OCI-LY3 (cell line): ENCODE measurements around the gene ADIRF.
"Not testable (repeated sequence)": the region's sequence is repeated elsewhere in the genome, so short reads cannot be mapped to it uniquely, and the experiment has no call there.

ENCODE experiments used
- H2AFZ ChIP-seq: fragments of 200-600, 300-600 bp; shearing (Covaris generic); 2 replicates; pipeline ENCODE4 v1.6.0; 2014; ENCODE audit warnings: antibody characterized with exemption, low read depth, low read length
- H3K27ac ChIP-seq: fragments of 200-600, 300-600 bp; sonication (generic); 2 replicates; pipeline ENCODE4 v1.5.1; 2014; ENCODE audit warnings: mild to moderate bottlenecking, low read length, moderate library complexity, mixed read lengths
- H3K27me3 ChIP-seq: fragments of 200-600, 300-600 bp; sonication (generic); 2 replicates; pipeline ENCODE4 v1.6.1; 2014; ENCODE audit warnings: low read depth, low read length, mixed read lengths
- H3K36me3 ChIP-seq: fragments of 200-600, 300-600 bp; sonication (generic); replicated peaks from 2 replicates; pipeline ENCODE3; 2014; ENCODE audit warnings: low read depth, low read length, mixed read lengths
- H3K4me1 ChIP-seq: fragments of 300-600, 200-600 bp; sonication (generic); 2 replicates; pipeline ENCODE4 v1.6.1; 2014; ENCODE audit warnings: low read length, mixed read lengths
- H3K4me2 ChIP-seq: fragments of 200-600, 300-600 bp; sonication (generic); 2 replicates; pipeline ENCODE4 v1.6.1; 2014; ENCODE audit warnings: low read length, mixed read lengths
- H3K4me3 ChIP-seq: fragments of 300-600, 200-600 bp; sonication (generic); 2 replicates; pipeline ENCODE4 v1.5.1; 2014; ENCODE audit warnings: antibody characterized with exemption, mild to moderate bottlenecking, low read length, moderate library complexity
- H3K79me2 ChIP-seq: fragments of 300-600, 200-600 bp; shearing (Covaris generic); 2 replicates; pipeline ENCODE4 v1.6.1; 2014; ENCODE audit warnings: mild to moderate bottlenecking, low read length, mixed read lengths
- H3K9ac ChIP-seq: fragments of 300-600, 200-600 bp; shearing (Covaris generic); 2 replicates; pipeline ENCODE4 v1.6.0; 2014; ENCODE audit warnings: mild to moderate bottlenecking, low read length, moderate library complexity
- H3K9me3 ChIP-seq: fragments of 200-600, 300-600 bp; shearing (Covaris generic); 2 replicates; pipeline ENCODE4 v1.6.1; 2014; ENCODE audit warnings: low read length, mixed read lengths; ENCODE audit not compliant: insufficient read depth
- H4K20me1 ChIP-seq: fragments of 200-600, 300-600 bp; sonication (generic); 2 replicates; pipeline ENCODE4 v1.6.1; 2016; ENCODE audit warnings: low read length, mixed read lengths; ENCODE audit not compliant: insufficient read depth
- CTCF ChIP-seq: fragments of 200-600, 300-600 bp; sonication (generic); IDR thresholded peaks from 2 replicates; pipeline ENCODE4 v1.5.1; 2014; ENCODE audit warnings: antibody characterized with exemption, low read length, low read depth
- EZH2phosphoT487 ChIP-seq: fragments of 200-600 bp; shearing (Covaris generic); IDR thresholded peaks from 2 replicates; pipeline ENCODE4 v1.6.1; 2018; ENCODE audit warnings: antibody characterized with exemption, mixed run types, low read depth

ADIRF gene

GRCh38 chr10:86951184-86951761 is 17.0 kb upstream of the ADIRF start:
- peaks cover 3% of the 10 kb centered on the region for H3K4me1 ChIP-seq
- H3K4me3 ChIP-seq, result no peak overlapping the region
- H3K9me3 ChIP-seq, result no peaks in the 10 kb centered on the region
- H2AFZ ChIP-seq, result no peak overlapping the region
- no peaks in the 10 kb centered on the region for H3K36me3 ChIP-seq
- H4K20me1 ChIP-seq, result no peaks in the 10 kb centered on the region
- no peaks in the 10 kb centered on the region for H3K79me2 ChIP-seq
- H3K27me3 ChIP-seq, result no peaks in the 10 kb centered on the region
- H3K4me2 ChIP-seq, result no peak overlapping the region
- no peak overlapping the region for H3K9ac ChIP-seq
- no peak overlapping the region for H3K27ac ChIP-seq
- TF ChIP-seq CTCF, result no peak
- TF ChIP-seq EZH2phosphoT487, result no peak

- Histone ChIP-seq H3K4me1 (no peaks in the 10 kb centered on the region; the same call in 1 of the 2 replicates), H3K9me3 (no peaks in the 10 kb centered on the region), H3K9ac (no peak overlapping the region), H3K4me3 (no peak overlapping the region), H2AFZ (no peak overlapping the region), H3K36me3 (no peaks in the 10 kb centered on the region), H4K20me1 (no peaks in the 10 kb centered on the region), H3K27ac (no peak overlapping the region), H3K27me3 (no peaks in the 10 kb centered on the region), H3K4me2 (no peak overlapping the region), H3K79me2 (no peaks in the 10 kb centered on the region)
- TF ChIP-seq EZH2phosphoT487 (no peak), CTCF (no peak)
Measured at GRCh38 chr10:86952106-86952505, 16.2 kb upstream of the ADIRF start.

- H3K4me1 ChIP-seq, H3K9ac ChIP-seq, H3K79me2 ChIP-seq, H2AFZ ChIP-seq, H3K9me3 ChIP-seq, H4K20me1 ChIP-seq, H3K27me3 ChIP-seq, H3K27ac ChIP-seq, H3K4me2 ChIP-seq, H3K36me3 ChIP-seq, H3K4me3 ChIP-seq: not testable (repeated sequence)
Measured at GRCh38 chr10:86952697-86953096, 15.6 kb upstream of the ADIRF start.

- no peaks in the 10 kb centered on the region for H3K79me2 ChIP-seq
- H3K27me3 ChIP-seq, result no peaks in the 10 kb centered on the region
- H3K4me3 ChIP-seq, result no peak overlapping the region
- H4K20me1 ChIP-seq, result no peaks in the 10 kb centered on the region
- peaks cover 10% of the 10 kb centered on the region for H3K4me1 ChIP-seq
- no peaks in the 10 kb centered on the region for H3K9me3 ChIP-seq
- no peak overlapping the region for H3K4me2 ChIP-seq
- H3K27ac ChIP-seq, result no peak overlapping the region
- no peaks in the 10 kb centered on the region for H3K36me3 ChIP-seq
- no peak overlapping the region for H2AFZ ChIP-seq
- no peak overlapping the region for H3K9ac ChIP-seq
- TF ChIP-seq EZH2phosphoT487 (no peak), CTCF (no peak)
Measured at GRCh38 chr10:86953747-86954680, 14.3 kb upstream of the ADIRF start.
